Neural cell (in vitro differentiated cells): ENCODE data around the gene CDC5L.

ENCODE experiments used
- EZH2 ChIP-seq: fragments of 200-600, 300-800 bp; shearing (Covaris generic), sonication (generic); IDR thresholded peaks from 2 replicates; pipeline ENCODE4 v1.6.1; 2014; ENCODE audit warnings: antibody characterized with exemption, low read length, borderline replicate concordance, mild to moderate bottlenecking; ENCODE audit not compliant: insufficient read depth, poor library complexity, severe bottlenecking
- POLR2AphosphoS5 ChIP-seq: IDR thresholded peaks from 2 replicates; pipeline ENCODE4 v1.6.1; 2012
- TF ChIP-seq, protein P1 (sequence below): fragments of 450-650 bp; IDR thresholded peaks from 2 replicates; pipeline ENCODE4 v1.5.1; 2014; ENCODE audit warnings: antibody characterized with exemption, mild to moderate bottlenecking, moderate library complexity; ENCODE audit not compliant: poor library complexity, severe bottlenecking
- TF ChIP-seq, protein P2 (sequence below): IDR thresholded peaks from 2 replicates; pipeline ENCODE4 v1.6.1; 2012; ENCODE audit warnings: borderline replicate concordance

DNA sequence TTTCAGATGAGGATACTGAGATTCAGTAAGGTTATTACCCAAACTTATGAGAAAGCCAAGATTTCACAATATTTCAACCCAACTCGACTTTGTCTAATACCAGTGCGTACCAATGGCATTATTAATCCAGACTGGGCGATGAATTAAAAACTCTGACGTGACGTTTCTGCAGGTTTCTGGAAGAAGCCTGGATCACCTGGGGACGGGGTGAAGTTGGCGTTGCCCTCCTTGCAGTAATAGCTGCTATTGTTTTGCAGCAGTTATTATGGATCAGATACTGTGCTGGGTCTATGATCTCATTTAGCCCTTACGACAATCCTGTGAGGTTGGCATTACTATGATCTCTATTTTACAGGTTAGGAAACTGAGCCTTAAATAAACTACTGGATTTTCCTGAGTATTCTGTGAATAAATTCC lies 569 bp upstream of the CDC5L start:
- TF ChIP-seq, protein P1, sequence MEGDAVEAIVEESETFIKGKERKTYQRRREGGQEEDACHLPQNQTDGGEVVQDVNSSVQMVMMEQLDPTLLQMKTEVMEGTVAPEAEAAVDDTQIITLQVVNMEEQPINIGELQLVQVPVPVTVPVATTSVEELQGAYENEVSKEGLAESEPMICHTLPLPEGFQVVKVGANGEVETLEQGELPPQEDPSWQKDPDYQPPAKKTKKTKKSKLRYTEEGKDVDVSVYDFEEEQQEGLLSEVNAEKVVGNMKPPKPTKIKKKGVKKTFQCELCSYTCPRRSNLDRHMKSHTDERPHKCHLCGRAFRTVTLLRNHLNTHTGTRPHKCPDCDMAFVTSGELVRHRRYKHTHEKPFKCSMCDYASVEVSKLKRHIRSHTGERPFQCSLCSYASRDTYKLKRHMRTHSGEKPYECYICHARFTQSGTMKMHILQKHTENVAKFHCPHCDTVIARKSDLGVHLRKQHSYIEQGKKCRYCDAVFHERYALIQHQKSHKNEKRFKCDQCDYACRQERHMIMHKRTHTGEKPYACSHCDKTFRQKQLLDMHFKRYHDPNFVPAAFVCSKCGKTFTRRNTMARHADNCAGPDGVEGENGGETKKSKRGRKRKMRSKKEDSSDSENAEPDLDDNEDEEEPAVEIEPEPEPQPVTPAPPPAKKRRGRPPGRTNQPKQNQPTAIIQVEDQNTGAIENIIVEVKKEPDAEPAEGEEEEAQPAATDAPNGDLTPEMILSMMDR = no peak
- TF ChIP-seq POLR2AphosphoS5 (no peak), EZH2 (no peak)
- TF ChIP-seq, protein P2, sequence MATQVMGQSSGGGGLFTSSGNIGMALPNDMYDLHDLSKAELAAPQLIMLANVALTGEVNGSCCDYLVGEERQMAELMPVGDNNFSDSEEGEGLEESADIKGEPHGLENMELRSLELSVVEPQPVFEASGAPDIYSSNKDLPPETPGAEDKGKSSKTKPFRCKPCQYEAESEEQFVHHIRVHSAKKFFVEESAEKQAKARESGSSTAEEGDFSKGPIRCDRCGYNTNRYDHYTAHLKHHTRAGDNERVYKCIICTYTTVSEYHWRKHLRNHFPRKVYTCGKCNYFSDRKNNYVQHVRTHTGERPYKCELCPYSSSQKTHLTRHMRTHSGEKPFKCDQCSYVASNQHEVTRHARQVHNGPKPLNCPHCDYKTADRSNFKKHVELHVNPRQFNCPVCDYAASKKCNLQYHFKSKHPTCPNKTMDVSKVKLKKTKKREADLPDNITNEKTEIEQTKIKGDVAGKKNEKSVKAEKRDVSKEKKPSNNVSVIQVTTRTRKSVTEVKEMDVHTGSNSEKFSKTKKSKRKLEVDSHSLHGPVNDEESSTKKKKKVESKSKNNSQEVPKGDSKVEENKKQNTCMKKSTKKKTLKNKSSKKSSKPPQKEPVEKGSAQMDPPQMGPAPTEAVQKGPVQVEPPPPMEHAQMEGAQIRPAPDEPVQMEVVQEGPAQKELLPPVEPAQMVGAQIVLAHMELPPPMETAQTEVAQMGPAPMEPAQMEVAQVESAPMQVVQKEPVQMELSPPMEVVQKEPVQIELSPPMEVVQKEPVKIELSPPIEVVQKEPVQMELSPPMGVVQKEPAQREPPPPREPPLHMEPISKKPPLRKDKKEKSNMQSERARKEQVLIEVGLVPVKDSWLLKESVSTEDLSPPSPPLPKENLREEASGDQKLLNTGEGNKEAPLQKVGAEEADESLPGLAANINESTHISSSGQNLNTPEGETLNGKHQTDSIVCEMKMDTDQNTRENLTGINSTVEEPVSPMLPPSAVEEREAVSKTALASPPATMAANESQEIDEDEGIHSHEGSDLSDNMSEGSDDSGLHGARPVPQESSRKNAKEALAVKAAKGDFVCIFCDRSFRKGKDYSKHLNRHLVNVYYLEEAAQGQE = peak; percentile 6
